Type B pancreatic cell (in vitro differentiated cells): ENCODE data around the gene ADAP2. TPM values are rescaled to one million over a fixed set of nuclear protein-coding genes. Genes with fewer than 3 reads are reported as not detected.

Source experiments
- DNase-seq: peaks from one replicate; pipeline ENCODE4 v3.0.0; 2021; ENCODE audit warnings: mixed read lengths; ENCODE audit not compliant: unreplicated experiment; ENCODE audit errors: extremely low spot score
- H3K27ac Mint-ChIP-seq: 2 replicates; pipeline ENCODE4 v1.8.0; 2021; ENCODE audit warnings: mild to moderate bottlenecking, mixed read lengths
- H3K27me3 Mint-ChIP-seq: 2 replicates; pipeline ENCODE4 v1.8.0; 2021; ENCODE audit warnings: mixed read lengths
- H3K36me3 Mint-ChIP-seq: 2 replicates; pipeline ENCODE4 v1.8.0; 2021; ENCODE audit warnings: mixed read lengths
- H3K4me1 Mint-ChIP-seq: one replicate; pipeline ENCODE4 v1.8.0; 2021; ENCODE audit warnings: mixed read lengths; ENCODE audit not compliant: unreplicated experiment
- H3K4me3 Mint-ChIP-seq: 2 replicates; pipeline ENCODE4 v1.8.0; 2021; ENCODE audit warnings: mild to moderate bottlenecking, mixed read lengths
- H3K9me3 Mint-ChIP-seq: 2 replicates; pipeline ENCODE4 v1.8.0; 2021; ENCODE audit warnings: mixed read lengths
- total RNA-seq: library from RNA; stranded (reverse); gene quantifications from 2 replicates; pipeline ENCODE4 v1.2.1, GENCODE V29; 2021; ENCODE audit warnings: low replicate concordance
- TF ChIP-seq, protein P1 (sequence below): fragments of 200-600 bp; sonication (generic); conservative IDR thresholded peaks from 2 replicates; pipeline ENCODE4 v1.5.0; 2021; ENCODE audit warnings: antibody characterized with exemption, mild to moderate bottlenecking

Gene ADAP2
- total RNA-seq, 1 donor from 2014 or later: 1.4 TPM

DNA sequence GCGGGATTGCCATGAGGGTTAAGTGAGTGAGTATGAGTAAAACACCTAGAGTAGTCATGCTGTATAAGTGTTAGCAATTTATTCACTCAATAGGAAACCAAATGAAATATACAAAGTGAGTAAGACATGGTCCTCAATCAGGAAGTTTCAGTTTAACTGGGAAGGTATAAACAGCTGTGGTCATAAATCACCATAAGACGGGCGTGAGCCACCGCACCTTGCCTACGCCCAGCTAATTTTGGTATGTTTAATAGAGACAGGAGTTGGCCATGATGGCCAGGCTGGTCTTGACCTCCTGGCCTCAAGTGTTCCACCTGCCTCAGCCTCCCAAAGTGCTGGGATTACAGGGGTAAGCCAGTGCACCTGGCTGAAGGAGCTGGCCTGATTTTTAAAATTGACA, 76.1 kb downstream of the ADAP2 start:
- TF ChIP-seq, protein P1, sequence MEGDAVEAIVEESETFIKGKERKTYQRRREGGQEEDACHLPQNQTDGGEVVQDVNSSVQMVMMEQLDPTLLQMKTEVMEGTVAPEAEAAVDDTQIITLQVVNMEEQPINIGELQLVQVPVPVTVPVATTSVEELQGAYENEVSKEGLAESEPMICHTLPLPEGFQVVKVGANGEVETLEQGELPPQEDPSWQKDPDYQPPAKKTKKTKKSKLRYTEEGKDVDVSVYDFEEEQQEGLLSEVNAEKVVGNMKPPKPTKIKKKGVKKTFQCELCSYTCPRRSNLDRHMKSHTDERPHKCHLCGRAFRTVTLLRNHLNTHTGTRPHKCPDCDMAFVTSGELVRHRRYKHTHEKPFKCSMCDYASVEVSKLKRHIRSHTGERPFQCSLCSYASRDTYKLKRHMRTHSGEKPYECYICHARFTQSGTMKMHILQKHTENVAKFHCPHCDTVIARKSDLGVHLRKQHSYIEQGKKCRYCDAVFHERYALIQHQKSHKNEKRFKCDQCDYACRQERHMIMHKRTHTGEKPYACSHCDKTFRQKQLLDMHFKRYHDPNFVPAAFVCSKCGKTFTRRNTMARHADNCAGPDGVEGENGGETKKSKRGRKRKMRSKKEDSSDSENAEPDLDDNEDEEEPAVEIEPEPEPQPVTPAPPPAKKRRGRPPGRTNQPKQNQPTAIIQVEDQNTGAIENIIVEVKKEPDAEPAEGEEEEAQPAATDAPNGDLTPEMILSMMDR: no peak
- Mint-ChIP-seq H3K27ac (peak overlapping the region; percentile 41), H3K4me3 (no peak overlapping the region), H3K27me3 (no peaks in the 10 kb centered on the region), H3K4me1 (no peaks in the 10 kb centered on the region), H3K9me3 (no peaks in the 10 kb centered on the region), H3K36me3 (peaks cover 34% of the 10 kb centered on the region)
- no peak for DNase-seq

DNA sequence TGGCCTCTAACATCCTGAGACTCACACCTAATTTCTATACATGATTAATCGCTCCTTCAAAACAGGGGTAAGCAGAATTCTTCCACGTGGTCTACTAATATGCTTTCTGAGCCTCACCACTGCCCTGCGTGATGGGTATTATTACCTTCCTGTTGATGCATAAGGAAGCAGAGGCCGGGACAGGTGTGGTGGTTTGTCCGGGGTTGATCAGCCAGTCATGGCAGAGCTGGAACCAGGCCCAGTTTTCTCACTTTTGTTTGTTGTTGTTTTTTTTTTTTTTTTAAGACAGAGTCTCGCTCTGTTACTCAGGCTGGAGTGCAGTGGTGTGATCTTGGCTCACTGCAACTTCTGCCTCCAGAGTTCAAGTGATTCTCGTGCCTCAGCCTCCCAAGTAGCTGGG, 80.3 kb downstream of the ADAP2 start:
- no peak overlapping the region for H3K27ac Mint-ChIP-seq
- no peak overlapping the region for H3K4me3 Mint-ChIP-seq
- H3K27me3 Mint-ChIP-seq: no peaks in the 10 kb centered on the region
- H3K4me1 Mint-ChIP-seq: no peaks in the 10 kb centered on the region
- DNase-seq: no peak
- peaks cover 36% of the 10 kb centered on the region for H3K36me3 Mint-ChIP-seq
- no peaks in the 10 kb centered on the region for H3K9me3 Mint-ChIP-seq
- TF ChIP-seq, protein P1: no peak

DNA sequence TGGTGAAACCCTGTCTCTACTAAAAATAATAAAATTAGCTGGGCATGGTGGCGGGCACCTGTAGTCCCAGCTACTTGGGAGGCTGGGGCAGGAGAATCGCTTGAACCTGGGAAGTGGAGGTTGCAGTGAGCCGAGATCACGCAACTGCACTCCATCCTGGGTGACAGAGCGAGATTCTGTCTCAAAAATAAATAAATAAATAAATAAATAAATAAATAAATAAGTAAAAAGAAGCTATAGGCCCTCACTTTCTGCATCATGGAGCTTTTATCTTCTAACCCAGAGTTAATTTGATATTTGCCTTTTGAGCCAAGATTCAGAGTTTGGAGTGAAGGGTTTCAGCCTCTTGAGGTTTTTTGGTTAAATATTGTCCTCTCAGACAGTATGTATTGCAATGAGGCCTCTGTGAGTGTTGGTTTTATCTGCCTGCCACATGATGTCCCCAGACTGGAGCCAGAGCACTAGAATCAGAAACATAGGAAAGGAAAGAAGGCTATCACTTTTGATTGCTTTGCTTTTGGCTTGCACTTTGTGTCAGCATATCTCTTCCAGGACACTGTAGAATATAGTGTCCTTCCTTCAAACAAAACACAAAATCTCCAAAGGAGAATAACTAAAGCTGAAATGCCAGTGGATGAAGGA, 81.6 kb downstream of the ADAP2 start:
- H3K4me1 Mint-ChIP-seq: peaks cover 10% of the 10 kb centered on the region
- H3K36me3 Mint-ChIP-seq: peaks cover 35% of the 10 kb centered on the region
- TF ChIP-seq, protein P1: no peak
- H3K27me3 Mint-ChIP-seq: peaks cover 10% of the 10 kb centered on the region
- DNase-seq: no peak
- H3K9me3 Mint-ChIP-seq: peaks cover 4% of the 10 kb centered on the region
- no peak overlapping the region for H3K4me3 Mint-ChIP-seq
- no peak overlapping the region for H3K27ac Mint-ChIP-seq

DNA sequence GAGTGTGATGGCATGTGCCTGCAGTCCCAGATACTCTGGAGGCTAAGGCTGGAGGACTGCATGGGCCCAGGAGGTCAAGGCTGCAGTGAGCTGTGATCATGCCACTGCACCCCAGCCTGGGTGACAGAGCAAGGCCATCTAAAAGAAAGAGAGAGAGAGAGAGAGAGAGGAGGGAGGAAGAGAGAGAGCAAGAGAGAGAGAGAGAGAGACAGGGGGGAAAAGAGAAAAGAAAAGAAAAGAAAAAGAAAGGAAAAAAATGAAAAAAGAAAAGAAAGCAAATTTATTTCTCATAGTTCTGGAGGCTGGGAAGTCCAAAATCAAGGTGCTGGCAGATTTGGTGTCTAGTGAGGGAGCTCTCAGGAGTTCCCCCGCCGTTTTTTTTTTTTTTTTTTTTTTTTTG, 82.4 kb downstream of the ADAP2 start:
- peaks cover 10% of the 10 kb centered on the region for H3K4me1 Mint-ChIP-seq
- H3K4me3 Mint-ChIP-seq: no peak overlapping the region
- no peak for DNase-seq
- peaks cover 4% of the 10 kb centered on the region for H3K9me3 Mint-ChIP-seq
- H3K27me3 Mint-ChIP-seq: peaks cover 15% of the 10 kb centered on the region
- peaks cover 32% of the 10 kb centered on the region for H3K36me3 Mint-ChIP-seq
- H3K27ac Mint-ChIP-seq: no peak overlapping the region
- TF ChIP-seq, protein P1: no peak

DNA sequence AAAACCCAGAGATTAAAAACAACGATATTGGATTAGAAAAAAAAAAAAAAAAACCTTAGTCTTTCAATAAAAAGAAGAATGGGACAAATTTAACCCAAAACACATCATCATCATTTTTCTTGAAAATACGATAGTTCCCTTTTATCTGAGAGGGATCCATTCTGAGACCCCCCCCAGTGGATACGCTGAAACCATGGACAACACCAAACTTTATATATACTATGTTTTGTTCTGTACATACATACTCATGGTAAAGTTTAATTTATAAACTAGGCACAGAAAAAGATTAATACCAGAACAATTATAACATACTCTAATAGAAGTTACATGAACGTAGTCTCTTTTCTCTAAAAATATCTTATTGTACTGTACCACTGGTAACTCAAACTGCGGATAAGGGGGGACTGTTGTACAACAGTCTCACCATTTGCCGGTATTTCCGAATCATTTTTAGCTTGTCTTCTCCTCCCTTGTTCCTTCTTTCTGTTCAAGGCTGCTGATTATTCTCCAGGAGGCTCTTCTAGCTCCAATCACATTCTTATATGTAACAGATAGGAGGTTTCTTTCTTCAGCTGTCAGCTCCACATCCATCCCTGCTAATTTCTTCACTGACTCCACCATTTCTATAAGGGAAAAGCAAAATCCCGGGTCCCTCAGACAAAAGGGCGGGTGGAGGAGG, 86.1 kb downstream of the ADAP2 start:
- Mint-ChIP-seq H3K9me3 (peaks cover 4% of the 10 kb centered on the region), H3K27ac (peak overlapping the region; percentile 89), H3K4me3 (peak overlapping the region; percentile 89), H3K4me1 (peaks cover 14% of the 10 kb centered on the region), H3K27me3 (peaks cover 24% of the 10 kb centered on the region), H3K36me3 (peaks cover 20% of the 10 kb centered on the region)
- DNase-seq: no peak
- TF ChIP-seq, protein P1: no peak
